Motor neuron (in vitro differentiated cells): ENCODE data around the gene TUBB8. TPM values are rescaled to one million over a fixed set of nuclear protein-coding genes. Genes with fewer than 3 reads are reported as not detected.
"Not testable (repeated sequence)": the region's sequence is repeated elsewhere in the genome, so short reads cannot be mapped to it uniquely, and the experiment has no call there.

Experiments
- ATAC-seq, 8 experiments: fragments of 200-7000 bp; cut with Tn5 transposase; replicated peaks in 6 of 8; 2 replicates each; pipeline ENCODE4 v1.8.0; 2021; ENCODE audit warnings: mild to moderate bottlenecking in 8 of 8, moderate library complexity in 8 of 8
- H3K27ac ChIP-seq, 2 donors: fragments of 250-450 bp; sonication (Bioruptor Pico); 2 replicates each; pipeline ENCODE4 v1.9.0; 2021; ENCODE audit warnings: antibody characterized with exemption in 2 of 2, mild to moderate bottlenecking in 2 of 2, moderate library complexity in 1 of 2
- H3K4me1 ChIP-seq, 2 donors: fragments of 250-450 bp; sonication (Bioruptor Pico); replicated peaks in 1 of 2; 2 replicates each; pipeline ENCODE4 v1.6.1; 2021; ENCODE audit warnings: antibody characterized with exemption in 2 of 2, mild to moderate bottlenecking in 2 of 2, moderate library complexity in 1 of 2
- H3K4me3 ChIP-seq, 5 donors: fragments of 250-450 bp; sonication (Bioruptor Pico); 2 replicates each; pipeline ENCODE4 v1.9.0; 2021; ENCODE audit warnings: antibody characterized with exemption in 5 of 5, mild to moderate bottlenecking in 5 of 5, moderate library complexity in 4 of 5
- WGBS, 10 experiments: fragments of 450-650 bp; shearing (Covaris generic); methylation state at CpG; one replicate each; pipeline ENCODE4 v1.0.0; 2022; 5-methylcytosine and 5-hydroxymethylcytosine counted together
- in situ Hi-C, 9 experiments: fragments of 400-800 bp; cut with MboI; loops; one replicate each; pipeline ENCODE4 v1.15.0; 2021; ENCODE audit warnings: low sequenced_read_pairs in 9 of 9, low pct_unique_long_range_greater_than_20kb in 2 of 9; ENCODE audit not compliant: unreplicated experiment in 9 of 9
- total RNA-seq, 8 experiments: library from RNA; unstranded; fragments of 300-600 nt; gene quantifications; 2 replicates each; pipeline versions ENCODE4 v1.2.3 to v1.2.4, GENCODE V29; 2022

TUBB8 gene
- total RNA-seq, 8 experiments from 2014 or later = 0.20 to 3.0 (median 0.63) TPM

DNA sequence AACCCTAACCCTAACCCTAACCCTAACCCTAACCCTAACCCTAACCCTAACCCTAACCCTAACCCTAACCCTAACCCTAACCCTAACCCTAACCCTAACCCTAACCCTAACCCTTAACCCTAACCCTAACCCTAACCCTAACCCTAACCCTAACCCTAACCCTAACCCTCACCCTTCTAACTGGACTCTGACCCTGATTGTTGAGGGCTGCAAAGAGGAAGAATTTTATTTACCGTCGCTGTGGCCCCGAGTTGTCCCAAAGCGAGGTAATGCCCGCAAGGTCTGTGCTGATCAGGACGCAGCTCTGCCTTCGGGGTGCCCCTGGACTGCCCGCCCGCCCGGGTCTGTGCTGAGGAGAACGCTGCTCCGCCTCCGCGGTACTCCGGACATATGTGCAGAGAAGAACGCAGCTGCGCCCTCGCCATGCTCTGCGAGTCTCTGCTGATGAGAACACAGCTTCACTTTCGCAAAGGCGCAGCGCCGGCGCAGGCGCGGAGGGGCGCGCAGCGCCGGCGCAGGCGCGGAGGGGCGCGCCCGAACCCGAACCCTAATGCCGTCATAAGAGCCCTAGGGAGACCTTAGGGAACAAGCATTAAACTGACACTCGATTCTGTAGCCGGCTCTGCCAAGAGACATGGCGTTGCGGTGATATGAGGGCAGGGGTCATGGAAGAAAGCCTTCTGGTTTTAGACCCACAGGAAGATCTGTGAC, 38.7 kb downstream of the TUBB8 start:
- H3K27ac ChIP-seq, in situ Hi-C loops, H3K4me1 ChIP-seq: not testable (repeated sequence)
- no CpG with 5 or more reads among the region's 42 CpGs for WGBS, 10 experiments
- H3K4me3 ChIP-seq = peak overlapping the region in 2 of 5 donors; percentile 24 to 28
- ATAC-seq = peak in 4 of 8 experiments; percentile 66 to 75 (median 68)

Other genes starting within 250 kb of the TUBB8 start
- 10 to 100 TPM; 24.2 to 83.8 (median 36.8) TPM for gene ZMYND11, start 86.2 kb upstream of the TUBB8 start, total RNA-seq